Liver (tissue), 9 donors: Measurements from ENCODE around the gene ZIC1. TPM values are rescaled to one million over a fixed set of nuclear protein-coding genes. Genes with fewer than 3 reads are reported as not detected.
A peak's percentile ranks its signal among the peaks of the same experiment; 100 is the strongest.

Experiments used
- DNase-seq: peaks from one replicate; pipeline ENCODE4 v3.0.0-alpha.2; 2017; ENCODE audit warnings: low spot score
- H3K27ac ChIP-seq, 2 donors: one replicate each; pipeline ENCODE4 v1.7.0; 2013; ENCODE audit warnings: inconsistent platforms in 2 of 2, low read length in 2 of 2, control low read depth in 1 of 2, low read depth in 1 of 2, mild to moderate bottlenecking in 1 of 2
- H3K27me3 ChIP-seq, 4 donors: one replicate each; pipeline versions ENCODE4 v1.6.1 to v1.7.0; 2013; ENCODE audit warnings: low read length in 3 of 4, inconsistent platforms in 1 of 4, mild to moderate bottlenecking in 1 of 4, moderate library complexity in 1 of 4; ENCODE audit not compliant: control insufficient read depth in 4 of 4, insufficient read depth in 4 of 4
- H3K36me3 ChIP-seq, 4 donors: one replicate each; pipeline versions ENCODE4 v1.6.1 to v1.7.0; 2013; ENCODE audit warnings: low read length in 3 of 4, mild to moderate bottlenecking in 3 of 4, low read depth in 1 of 4, moderate library complexity in 1 of 4; ENCODE audit not compliant: control insufficient read depth in 4 of 4, insufficient read depth in 3 of 4
- H3K4me1 ChIP-seq, 4 donors: one replicate each; pipeline versions ENCODE4 v1.6.1 to v1.7.0; 2013; ENCODE audit warnings: low read length in 3 of 4, mild to moderate bottlenecking in 3 of 4, moderate library complexity in 1 of 4; ENCODE audit not compliant: control insufficient read depth in 4 of 4, insufficient read depth in 4 of 4
- H3K4me3 ChIP-seq, 3 donors: one replicate each; pipeline versions ENCODE4 v1.6.1 to v1.7.0; 2013; ENCODE audit warnings: low read length in 3 of 3, control low read depth in 1 of 3, low read depth in 1 of 3, mild to moderate bottlenecking in 1 of 3
- H3K9ac ChIP-seq, 2 donors: one replicate each; pipeline ENCODE4 v1.7.0; 2013; ENCODE audit warnings: low read length in 2 of 2, mild to moderate bottlenecking in 2 of 2, moderate library complexity in 2 of 2, control low read depth in 1 of 2, low read depth in 1 of 2
- H3K9me3 ChIP-seq, 4 donors: one replicate each; pipeline versions ENCODE4 v1.6.1 to v1.7.0; 2013; ENCODE audit warnings: low read length in 3 of 4; ENCODE audit not compliant: control insufficient read depth in 4 of 4
- ATF3 ChIP-seq: IDR thresholded peaks from 2 replicates; pipeline ENCODE4 v1.6.1; 2016; ENCODE audit warnings: antibody characterized with exemption
- CTCF ChIP-seq: fragments of 150-350 bp; IDR thresholded peaks from 2 replicates; pipeline ENCODE4 v1.5.1; 2017; ENCODE audit warnings: improper control_type of control experiment, low read depth, low read length; ENCODE audit not compliant: missing input control
- FOXA1 ChIP-seq: IDR thresholded peaks from 2 replicates; pipeline ENCODE4 v1.6.1; 2016; ENCODE audit warnings: antibody characterized with exemption
- FOXA2 ChIP-seq: IDR thresholded peaks from 2 replicates; pipeline ENCODE4 v1.6.1; 2016; ENCODE audit warnings: antibody characterized with exemption
- HNF4A ChIP-seq, 2 donors: conservative IDR thresholded peaks; 2 replicates each; pipeline ENCODE4 v1.6.1; 2016; ENCODE audit warnings: antibody characterized with exemption in 2 of 2, mild to moderate bottlenecking in 2 of 2
- HNF4G ChIP-seq: IDR thresholded peaks from 2 replicates; pipeline ENCODE4 v1.6.1; 2016; ENCODE audit warnings: antibody characterized with exemption
- MAX ChIP-seq: IDR thresholded peaks from 2 replicates; pipeline ENCODE4 v1.6.1; 2016; ENCODE audit warnings: antibody characterized with exemption
- NR2F2 ChIP-seq: IDR thresholded peaks from 2 replicates; pipeline ENCODE4 v1.6.1; 2016; ENCODE audit warnings: antibody characterized with exemption
- RAD21 ChIP-seq, 2 donors: IDR thresholded peaks; 2 replicates each; pipeline ENCODE4 v1.6.1; 2016; ENCODE audit warnings: antibody characterized with exemption in 2 of 2, mild to moderate bottlenecking in 2 of 2
- REST ChIP-seq: IDR thresholded peaks from 2 replicates; pipeline ENCODE4 v1.6.1; 2016; ENCODE audit warnings: antibody characterized with exemption, mild to moderate bottlenecking
- RXRA ChIP-seq, 2 donors: IDR thresholded peaks; 2 replicates each; pipeline ENCODE4 v1.6.1; 2017 to 2018; ENCODE audit warnings: antibody characterized with exemption in 2 of 2, mild to moderate bottlenecking in 1 of 2
- SP1 ChIP-seq: IDR thresholded peaks from 2 replicates; pipeline ENCODE4 v1.6.1; 2018; ENCODE audit warnings: antibody characterized with exemption, mild to moderate bottlenecking
- TAF1 ChIP-seq: conservative IDR thresholded peaks from 2 replicates; pipeline ENCODE4 v1.6.1; 2016; ENCODE audit warnings: antibody characterized with exemption, mild to moderate bottlenecking
- ZBTB33 ChIP-seq: IDR thresholded peaks from 2 replicates; pipeline ENCODE4 v1.6.1; 2016; ENCODE audit warnings: antibody characterized with exemption
- WGBS: extraction: QIAGEN DNeasy Blood & Tissue Kit; methylation state at CpG from one replicate; pipeline ENCODE4 v1.1.7; 2013; 5-methylcytosine and 5-hydroxymethylcytosine counted together
- polyA plus RNA-seq, 2 donors: library from polyadenylated mRNA; stranded (reverse) in 1 of 2; unstranded in 1 of 2; fragments of 200-250 nt in 1 of 2; fragments of >200 nt in 1 of 2; fragmentation: Nextera tagmentation in 1 of 2; extraction: Ambion mirVana in 1 of 2; gene quantifications; one replicate each; pipeline versions ENCODE4 v1.2.1 to v1.2.3, GENCODE V29; 2013 to 2015
- total RNA-seq, 2 donors: library from RNA; depleted of rRNA; stranded (reverse); fragments of >200 nt; gene quantifications; one replicate each; pipeline ENCODE4 v1.2.3, GENCODE V29; 2014
- donor health status: healthy.
- donor health status: healthy.
- donor health status: healthy.
- donor health status: healthy.
- donor health status: healthy.

ZIC1 gene
- total and polyA plus RNA-seq, 4 donors, result 4.4 TPM; not detected in 3

GRCh38 chr3:147367676-147368075 is 41.5 kb upstream of the ZIC1 start:
- 10% methylated on average over 1 of the region's 1 CpG for WGBS
- Histone ChIP-seq H3K4me1 (no peaks in the 10 kb centered on the region), H3K4me3 (no peak overlapping the region), H3K9me3 (peaks cover 0 to 4% (median 0%) of the 10 kb centered on the region in 4 donors), H3K36me3 (no peaks in the 10 kb centered on the region), H3K27me3 (peaks cover 2 to 35% (median 19%) of the 10 kb centered on the region in 4 donors), H3K9ac (no peak overlapping the region), H3K27ac (no peak overlapping the region)
- TF ChIP-seq SP1 (no peak), RXRA (IDR thresholded peaks at IDR 0.05) (no peak), NR2F2 (no peak), HNF4G (no peak), MAX (no peak)
- no peak for DNase-seq

GRCh38 chr3:147368151-147368550 is 41.0 kb upstream of the ZIC1 start:
- no peak for DNase-seq
- Histone ChIP-seq H3K27ac (no peak overlapping the region), H3K36me3 (no peaks in the 10 kb centered on the region), H3K4me1 (no peaks in the 10 kb centered on the region), H3K9ac (no peak overlapping the region), H3K4me3 (no peak overlapping the region), H3K9me3 (peaks cover 0 to 4% (median 0%) of the 10 kb centered on the region in 4 donors), H3K27me3 (peaks cover 5 to 37% (median 21%) of the 10 kb centered on the region in 4 donors)
- TF ChIP-seq RAD21 (IDR thresholded peaks at IDR 0.05) (no peak), RXRA (IDR thresholded peaks at IDR 0.05) (no peak), FOXA1 (no peak), FOXA2 (no peak), MAX (no peak), TAF1 (no peak), ATF3 (no peak), HNF4G (no peak), ZBTB33 (no peak), CTCF (no peak), SP1 (no peak)
- WGBS, result 10% methylated on average over 2 of the region's 2 CpGs

GRCh38 chr3:147368561-147369221 is 40.5 kb upstream of the ZIC1 start:
- Histone ChIP-seq H3K9me3 (peaks cover 0 to 4% (median 0%) of the 10 kb centered on the region in 4 donors), H3K9ac (no peak overlapping the region), H3K27ac (no peak overlapping the region), H3K4me1 (no peaks in the 10 kb centered on the region), H3K36me3 (no peaks in the 10 kb centered on the region), H3K4me3 (no peak overlapping the region), H3K27me3 (peaks cover 7 to 41% (median 25%) of the 10 kb centered on the region in 4 donors)
- DNase-seq, result no peak
- TF ChIP-seq RXRA (IDR thresholded peaks at IDR 0.05) (peak in 1 of 2 donors; percentile 35), HNF4A (conservative IDR thresholded peaks at IDR 0.05) (peak; percentile 43 to 77), REST (no peak)
- WGBS, result 5% methylated on average over 16 of the region's 16 CpGs
